HepG2 (cell line): ENCODE results near the gene SERTAD2. TPM values are rescaled to one million over a fixed set of nuclear protein-coding genes. Genes with fewer than 3 reads are reported as not detected.

Experiments
- ATAC-seq: fragments of 200-7000 bp; cut with Tn5 transposase; 3 replicates; pipeline ENCODE4 v1.9.1; 2020; ENCODE audit warnings: mild to moderate bottlenecking, moderate library complexity
- BruUV-seq: library from RNA; stranded (reverse); fragments of 400-500 nt; replicated peaks from 2 replicates; lab custom pipeline; 2021; lab: Mats Ljungman, UMichigan
- CTCF ChIA-PET: fragments of 300-600 bp; formaldehyde crosslinking; extraction: SDS; loops from one replicate; lab custom pipeline; 2021; ENCODE audit warnings: low total read pairs, inconsistent platforms, low intra/inter-chr PET ratio; lab: Yijun Ruan, JAX
- POLR2A ChIA-PET: fragments of 350-600 bp; sonication (Branson Sonifier 250); formaldehyde crosslinking; loops from one replicate; lab custom pipeline; 2020; ENCODE audit warnings: antibody characterized with exemption, inconsistent platforms; lab: Yijun Ruan, JAX
- DNase-seq: peaks from one replicate; pipeline ENCODE4 v3.0.0-alpha.2; 2015; ENCODE audit warnings: low spot score
- FAIRE-seq: peaks from 3 replicates; lab custom pipeline; 2011; peaks lifted over from hg19 to GRCh38; lab: Jason Lieb, UNC
- H2AFZ ChIP-seq: one replicate; pipeline ENCODE4 v1.6.1; 2011; ENCODE audit warnings: low read length, inconsistent platforms
- H3K27ac ChIP-seq: fragments of 300-600 bp; 3 replicates; pipeline ENCODE4 v1.8.0; 2011; ENCODE audit warnings: mixed run types, mild to moderate bottlenecking, mixed read lengths, low read length, inconsistent platforms; ENCODE audit not compliant: insufficient read depth; ENCODE audit errors: extremely low read length
- H3K27me3 ChIP-seq, 2 experiments: fragments of 200-600 bp in 1 of 2; 2 replicates in 1 of 2; 3 replicates in 1 of 2; pipeline versions ENCODE4 v1.6.0 to v1.8.0; 2011; ENCODE audit warnings: low read length in 2 of 2, mild to moderate bottlenecking in 2 of 2, moderate library complexity in 2 of 2, inconsistent platforms in 1 of 2; ENCODE audit not compliant: insufficient read depth in 2 of 2, control insufficient read depth in 1 of 2
- H3K36me3 ChIP-seq, 2 experiments: fragments of 200-600 bp in 1 of 2; replicated peaks in 1 of 2; 2 replicates in 1 of 2; 3 replicates in 1 of 2; pipeline versions ENCODE4 v1.5.1 to v1.8.0; 2011; ENCODE audit warnings: low read length in 2 of 2, inconsistent platforms in 1 of 2; ENCODE audit not compliant: insufficient read depth in 2 of 2, control insufficient read depth in 1 of 2
- H3K4me1 ChIP-seq: 2 replicates; pipeline ENCODE4 v1.5.1; 2012; ENCODE audit warnings: low read length, inconsistent platforms; ENCODE audit not compliant: insufficient read depth
- H3K4me2 ChIP-seq: 2 replicates; pipeline ENCODE4 v1.6.0; 2011; ENCODE audit warnings: low read depth, low read length, inconsistent platforms
- H3K4me3 ChIP-seq, 3 experiments: fragments of 200-600 bp in 1 of 3; sonication (generic), shearing (Covaris generic) in 1 of 3; replicated peaks in 1 of 3; 2 replicates each; pipeline ENCODE4 v1.5.1; 2011 to 2016; ENCODE audit warnings: low read length in 3 of 3, inconsistent platforms in 2 of 3, low read depth in 2 of 3, mild to moderate bottlenecking in 2 of 3, control low read depth in 1 of 3, mixed read lengths in 1 of 3; ENCODE audit not compliant: insufficient read depth in 1 of 3
- H3K79me2 ChIP-seq: one replicate; pipeline ENCODE4 v1.6.1; 2011; ENCODE audit warnings: low read length, inconsistent platforms; ENCODE audit not compliant: insufficient read depth
- H3K9ac ChIP-seq: 2 replicates; pipeline ENCODE4 v1.6.0; 2011; ENCODE audit warnings: mild to moderate bottlenecking, low read depth, low read length, inconsistent platforms; ENCODE audit not compliant: insufficient read depth
- H3K9me3 ChIP-seq: 2 replicates; pipeline ENCODE4 v1.5.1; 2012; ENCODE audit warnings: mild to moderate bottlenecking, low read length
- H4K20me1 ChIP-seq: 2 replicates; pipeline ENCODE4 v1.6.0; 2011; ENCODE audit warnings: inconsistent platforms, mild to moderate bottlenecking, low read length, moderate library complexity; ENCODE audit not compliant: insufficient read depth
- ARID4A ChIP-seq: sonication (generic); formaldehyde crosslinking; IDR thresholded peaks from 2 replicates; pipeline ENCODE4 v1.5.0; 2020; ENCODE audit warnings: mild to moderate bottlenecking, missing genetic modification reagents, borderline replicate concordance
- CCDC6 ChIP-seq: sonication (generic); formaldehyde crosslinking; IDR thresholded peaks from 2 replicates; pipeline ENCODE4 v1.8.1; 2022; ENCODE audit warnings: mild to moderate bottlenecking, missing genetic modification reagents, moderate library complexity
- CHCHD3 ChIP-seq: sonication (generic); formaldehyde crosslinking; IDR thresholded peaks from 2 replicates; pipeline ENCODE4 v1.8.0; 2022; ENCODE audit warnings: mild to moderate bottlenecking, missing genetic modification reagents, moderate library complexity
- HMG20A ChIP-seq: IDR thresholded peaks from 2 replicates; pipeline ENCODE4 v1.6.1; 2016; ENCODE audit warnings: borderline replicate concordance
- JUND ChIP-seq: sonication (generic); formaldehyde crosslinking; IDR thresholded peaks from 2 replicates; pipeline ENCODE4 v1.8.0; 2022; ENCODE audit warnings: mild to moderate bottlenecking, missing genetic modification reagents
- MAZ ChIP-seq, 2 experiments: sonication (generic) in 1 of 2; formaldehyde crosslinking in 1 of 2; IDR thresholded peaks; 2 replicates each; pipeline versions ENCODE4 v1.5.0 to v1.6.1; 2012 to 2020; ENCODE audit warnings: low read depth in 2 of 2, mild to moderate bottlenecking in 2 of 2, borderline replicate concordance in 1 of 2, improper control_type of control experiment in 1 of 2, low read length in 1 of 2, missing genetic modification reagents in 1 of 2, moderate library complexity in 1 of 2
- NCOA5 ChIP-seq: sonication (generic); formaldehyde crosslinking; IDR thresholded peaks from 2 replicates; pipeline ENCODE4 v1.4.0; 2020; ENCODE audit warnings: missing genetic modification reagents
- NPAS2 ChIP-seq: sonication (generic); formaldehyde crosslinking; IDR thresholded peaks from 2 replicates; pipeline ENCODE4 v1.8.0; 2022; ENCODE audit warnings: mild to moderate bottlenecking, missing genetic modification reagents, borderline replicate concordance
- TARDBP ChIP-seq: sonication (generic); formaldehyde crosslinking; IDR thresholded peaks from 2 replicates; pipeline ENCODE4 v1.8.0; 2022; ENCODE audit warnings: mild to moderate bottlenecking, missing genetic modification reagents
- TBX2 ChIP-seq: sonication (generic); formaldehyde crosslinking; IDR thresholded peaks from 2 replicates; pipeline ENCODE4 v1.5.0; 2020; ENCODE audit warnings: missing genetic modification reagents, mild to moderate bottlenecking, borderline replicate concordance
- ZFYVE20 ChIP-seq: sonication (generic); formaldehyde crosslinking; IDR thresholded peaks from 2 replicates; pipeline ENCODE4 v1.8.0; 2023; ENCODE audit warnings: low read depth, mild to moderate bottlenecking, moderate library complexity, missing genetic modification reagents, borderline replicate concordance
- ZKSCAN1 ChIP-seq: fragments of 150-350 bp; IDR thresholded peaks from 2 replicates; pipeline ENCODE4 v1.6.1; 2014; ENCODE audit warnings: low read length
- ZNF230 ChIP-seq: sonication (generic); formaldehyde crosslinking; IDR thresholded peaks from 2 replicates; pipeline ENCODE4 v1.4.0; 2020; ENCODE audit warnings: mild to moderate bottlenecking, missing genetic modification reagents
- ZNF24 ChIP-seq: fragments of 450-650 bp; IDR thresholded peaks from 2 replicates; pipeline ENCODE4 v1.6.1; 2017; ENCODE audit warnings: antibody characterized with exemption, mild to moderate bottlenecking
- ZNF34 ChIP-seq: sonication (generic); formaldehyde crosslinking; IDR thresholded peaks from 2 replicates; pipeline ENCODE4 v1.4.0; 2020; ENCODE audit warnings: mild to moderate bottlenecking, missing genetic modification reagents, borderline replicate concordance
- ZNF530 ChIP-seq: sonication (generic); formaldehyde crosslinking; IDR thresholded peaks from 2 replicates; pipeline ENCODE4 v1.5.0; 2020; ENCODE audit warnings: low read depth, mild to moderate bottlenecking, missing genetic modification reagents
- ZNF562 ChIP-seq: sonication (generic); formaldehyde crosslinking; IDR thresholded peaks from 2 replicates; pipeline ENCODE4 v1.8.0; 2022; ENCODE audit warnings: missing genetic modification reagents, borderline replicate concordance
- ZNF574 ChIP-seq: sonication (generic); formaldehyde crosslinking; IDR thresholded peaks from 2 replicates; pipeline ENCODE4 v1.4.0; 2020; ENCODE audit warnings: missing genetic modification reagents
- ZNF678 ChIP-seq: sonication (generic); formaldehyde crosslinking; IDR thresholded peaks from 2 replicates; pipeline ENCODE4 v1.4.0; 2020; ENCODE audit warnings: mild to moderate bottlenecking, missing genetic modification reagents
- ZNF775 ChIP-seq: sonication (generic); formaldehyde crosslinking; IDR thresholded peaks from 2 replicates; pipeline ENCODE4 v1.4.0; 2020; ENCODE audit warnings: missing genetic modification reagents, mild to moderate bottlenecking, moderate library complexity, borderline replicate concordance
- ZNF839 ChIP-seq: sonication (generic); formaldehyde crosslinking; IDR thresholded peaks from 2 replicates; pipeline ENCODE4 v1.4.0; 2020; ENCODE audit warnings: missing genetic modification reagents, mild to moderate bottlenecking, borderline replicate concordance
- WGBS: methylation state at CpG from one replicate; pipeline ENCODE4 v1.1.6; 2017; ENCODE audit warnings: low lambda C conversion rate; 5-methylcytosine and 5-hydroxymethylcytosine counted together
- in situ Hi-C: cut with HindIII; loops from 2 replicates; pipeline ENCODE4 v1.10.0; 2017; ENCODE audit warnings: low pct_unique_long_range_greater_than_20kb; ENCODE audit not compliant: extremely low pct_ligation_motif_present
- intact Hi-C: fragments of 100-400 bp; cut with micrococcal nuclease; formaldehyde crosslinking; loops from one replicate; pipeline ENCODE4 v1.10.0; 2022; ENCODE audit not compliant: unreplicated experiment
- polyA plus RNA-seq, 8 experiments: library from polyadenylated mRNA; depleted of rRNA in 3 of 8; stranded (reverse) in 7 of 8; unstranded in 1 of 8; fragments of >200 nt; fragmentation: Illumina TruSeq in 4 of 8; extraction: Trizol in 4 of 8; gene quantifications; 2 replicates each; pipeline versions ENCODE4 v1.2.1 to v1.2.3, GENCODE V29; 2011 to 2016; ENCODE audit warnings: low read depth in 4 of 8, missing spikeins in 1 of 8, mixed read lengths in 1 of 8; ENCODE audit not compliant: insufficient read depth in 1 of 8
- total RNA-seq, 5 experiments: library from RNA; depleted of rRNA; stranded (reverse); fragments of >200 nt; fragmentation: Illumina TruSeq; extraction: Trizol; gene quantifications; 2 replicates each; pipeline ENCODE4 v1.2.3, GENCODE V29; 2016; ENCODE audit warnings: low read depth in 1 of 5

Gene SERTAD2
- total and polyA plus RNA-seq, 2 of the 13 experiments (the other 11 are each of a cell fraction or from before 2014, with no cell fraction given) = 6.7 to 22.6 TPM

- intact Hi-C loops = no loop called here
Measured at GRCh38 chr2:64591188-64591587, 62.5 kb downstream of the SERTAD2 start.

GRCh38 chr2:64587561-64587960, 66.2 kb downstream of the SERTAD2 start:
- CTCF ChIA-PET = interaction anchor here (0.9 to 3.9 kb wide), 5 partner anchors 244 to 326 kb away, joined by 3 to 20 read pairs (median 4); no protein-coding TSS in a partner anchor
- no peaks in the 10 kb centered on the region for H3K79me2 ChIP-seq
- no peak overlapping the region for H3K9ac ChIP-seq
- no peaks in the 10 kb centered on the region for H4K20me1 ChIP-seq
- H2AFZ ChIP-seq = no peak overlapping the region
- ATAC-seq = no peak
- H3K4me3 ChIP-seq = no peak overlapping the region
- no peak for DNase-seq
- H3K4me2 ChIP-seq = no peak overlapping the region
- intact Hi-C loops = loop anchor here (2.0 kb wide), 1 partner anchor 57 kb away; no protein-coding TSS in a partner anchor
- POLR2A ChIA-PET = no interaction called here
- in situ Hi-C loops = no loop called here
- H3K27ac ChIP-seq = no peak overlapping the region
- no peaks in the 10 kb centered on the region for H3K9me3 ChIP-seq
- H3K27me3 ChIP-seq = no peaks in the 10 kb centered on the region
- no peaks in the 10 kb centered on the region for H3K4me1 ChIP-seq
- H3K36me3 ChIP-seq = peaks cover 19 to 51% of the 10 kb centered on the region in 2 experiments
- BruUV-seq = no TSS peak
- no peak for FAIRE-seq
- no peak for TF ChIP-seq NCOA5 (CRISPR knock-in tag)
- no peak for TF ChIP-seq HMG20A (CRISPR knock-in tag)
- TF ChIP-seq ZNF574 = no peak
- TF ChIP-seq TBX2 (CRISPR knock-in tag) = no peak
- TF ChIP-seq ARID4A = no peak
- TF ChIP-seq ZNF34 = no peak

More at GRCh38 chr2:64591188-64591587, 62.5 kb downstream of the SERTAD2 start:
- no peak overlapping the region for H3K4me3 ChIP-seq
- POLR2A ChIA-PET = interaction anchor here (0.5 kb wide), 1 partner anchor 27 kb away, joined by 3 read pairs; no protein-coding TSS in a partner anchor
- H3K9ac ChIP-seq = no peak overlapping the region
- no peak for TF ChIP-seq TARDBP (CRISPR knock-in tag)
- TF ChIP-seq JUND (CRISPR knock-in tag) = no peak
- no peak for TF ChIP-seq NPAS2 (CRISPR knock-in tag)
- no peak for TF ChIP-seq ZNF839
- TF ChIP-seq ZNF562 (CRISPR knock-in tag) = no peak
- TF ChIP-seq ZNF775 = no peak
- TF ChIP-seq CHCHD3 (CRISPR knock-in tag) = no peak
- no peak for TF ChIP-seq ZFYVE20 (CRISPR knock-in tag)
- TF ChIP-seq MAZ (IDR thresholded peaks at IDR 0.05; ENCODE audit: borderline replicate concordance, low read depth, low read length) = no peak
- no peak for TF ChIP-seq MAZ (CRISPR knock-in tag; IDR thresholded peaks at IDR 0.05; ENCODE audit: low read depth)
- TF ChIP-seq ZNF678 (CRISPR knock-in tag) = no peak
- TF ChIP-seq ZNF230 (CRISPR knock-in tag) = no peak
- TF ChIP-seq ZNF530 (CRISPR knock-in tag) = no peak
- no peak for TF ChIP-seq ZNF24
- no peak for TF ChIP-seq CCDC6 (CRISPR knock-in tag)
- no peak for TF ChIP-seq ZKSCAN1
- TF ChIP-seq, all 625 proteins: peak for 0
- no peak overlapping the region for H3K27ac ChIP-seq
- no peaks in the 10 kb centered on the region for H3K4me1 ChIP-seq
- in situ Hi-C loops = no loop called here
- 95% methylated on average over 4 of the region's 4 CpGs for WGBS
- ATAC-seq = no peak
- no peak for FAIRE-seq
- CTCF ChIA-PET = no interaction called here
- no TSS peak for BruUV-seq
- H2AFZ ChIP-seq = no peak overlapping the region
- H3K9me3 ChIP-seq = no peaks in the 10 kb centered on the region
- H3K4me2 ChIP-seq = no peak overlapping the region
- no peak for DNase-seq
- H3K27me3 ChIP-seq = no peaks in the 10 kb centered on the region
- H3K79me2 ChIP-seq = no peaks in the 10 kb centered on the region
- H3K36me3 ChIP-seq = peaks cover 16 to 47% of the 10 kb centered on the region in 2 experiments
- H4K20me1 ChIP-seq = no peaks in the 10 kb centered on the region
